Psoas muscle (tissue), 8 donors: ENCODE data around the gene TBX3. TPM values are rescaled to one million over a fixed set of nuclear protein-coding genes. Genes with fewer than 3 reads are reported as not detected.
A peak's percentile ranks its signal among the peaks of the same experiment; 100 is the strongest.

Source experiments
- ATAC-seq, 4 donors: fragments of 200-7000 bp; cut with Tn5 transposase; one replicate each; pipeline ENCODE4 v1.9.1; 2020; ENCODE audit warnings: moderate library complexity in 3 of 4, mild to moderate bottlenecking in 2 of 4
- DNase-seq, 2 donors: peaks; one replicate each; pipeline ENCODE4 v3.0.0-alpha.2; 2020
- H3K27ac ChIP-seq: fragments of 200-600 bp; one replicate; pipeline ENCODE4 v1.8.0; 2022
- H3K27me3 ChIP-seq, 3 donors: fragments of 200-600 bp in 1 of 3; one replicate each; pipeline versions ENCODE4 v1.6.1 to v1.8.0; 2013 to 2022; ENCODE audit warnings: low read length in 2 of 3, mild to moderate bottlenecking in 2 of 3, moderate library complexity in 1 of 3; ENCODE audit not compliant: insufficient read depth in 3 of 3
- H3K36me3 ChIP-seq, 2 donors: fragments of 200-600 bp in 1 of 2; one replicate each; pipeline versions ENCODE4 v1.6.1 to v1.8.0; 2013 to 2022; ENCODE audit warnings: low read depth in 1 of 2, mild to moderate bottlenecking in 1 of 2, moderate library complexity in 1 of 2; ENCODE audit not compliant: insufficient read depth in 1 of 2
- H3K4me1 ChIP-seq: fragments of 200-600 bp; one replicate; pipeline ENCODE4 v1.8.0; 2022
- H3K4me3 ChIP-seq: fragments of 200-600 bp; one replicate; pipeline ENCODE4 v1.8.0; 2022; ENCODE audit warnings: mild to moderate bottlenecking
- H3K9me3 ChIP-seq: fragments of 200-600 bp; one replicate; pipeline ENCODE4 v1.8.0; 2022
- WGBS, 3 donors: extraction: QIAGEN DNeasy Blood & Tissue Kit; methylation state at CpG; one replicate each; pipeline versions ENCODE4 v1.1.6 to v1.1.7; 2013; 5-methylcytosine and 5-hydroxymethylcytosine counted together
- intact Hi-C, 2 donors: fragments of 100-400 bp; cut with DNase I; formaldehyde crosslinking; loops; one replicate each; pipeline versions ENCODE4 v1.11.0 to v1.14.2; 2022
- polyA plus RNA-seq, 3 donors: library from polyadenylated mRNA; stranded (reverse); fragments of 200-250 nt; gene quantifications; one replicate each; pipeline ENCODE4 v1.2.3, GENCODE V29; 2013
- total RNA-seq, 4 donors: library from RNA; stranded (reverse); fragmentation: NEBNext Ultra II Directional in 2 of 4; extraction: Animal tissue kit (Norgen Biotek cat#: 25700) in 2 of 4; gene quantifications; one replicate each; pipeline versions ENCODE4 v1.2.1 to v1.2.4, GENCODE V29; 2021 to 2023
- TF ChIP-seq, protein P1 (sequence below): fragments of 200-600 bp; IDR thresholded peaks from one replicate; pipeline ENCODE4 v1.8.0; 2022; ENCODE audit warnings: antibody characterized with exemption
- donor health status: healthy with polysubstance abuse.
- donor health status: DM: no; HTN: no; CAD: no; lungs with moderate emphysema.
- donor health status: Bipolar disorder and iron deficiency.
- donor health status: healthy.
- donor health status: DM: yes; HTN: yes; CAD: no.
- donor health status: DM: no; HTN: no; CAD: no.
- donor health status: DM: no; HTN: no; CAD: no.
- donor health status: DM: yes; HTN: yes; CAD: no.

TBX3 gene
- total and polyA plus RNA-seq, 7 donors = 5.0 to 50.8 (median 15.3) TPM

DNA sequence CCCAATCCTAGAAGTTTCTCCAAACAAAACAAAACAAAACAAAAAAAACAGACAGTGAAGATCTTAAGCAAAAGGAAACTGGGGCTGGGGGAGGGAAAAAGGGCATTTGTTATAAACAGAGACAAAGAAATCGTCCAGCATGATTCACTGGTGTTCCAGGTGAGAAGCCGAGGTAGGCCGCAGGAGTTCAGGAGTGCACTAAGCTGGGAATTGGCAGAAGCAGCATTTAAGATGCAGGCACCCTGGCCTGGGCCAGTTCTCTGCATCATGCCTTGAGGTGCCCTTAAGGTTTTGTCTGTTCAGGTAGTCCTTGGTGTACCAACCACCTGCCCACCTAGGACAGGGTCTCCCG is 11.2 kb downstream of the TBX3 start:
- H3K4me3 ChIP-seq = no peak overlapping the region
- H3K27ac ChIP-seq = peak overlapping the region; percentile 30
- TF ChIP-seq, protein P1, sequence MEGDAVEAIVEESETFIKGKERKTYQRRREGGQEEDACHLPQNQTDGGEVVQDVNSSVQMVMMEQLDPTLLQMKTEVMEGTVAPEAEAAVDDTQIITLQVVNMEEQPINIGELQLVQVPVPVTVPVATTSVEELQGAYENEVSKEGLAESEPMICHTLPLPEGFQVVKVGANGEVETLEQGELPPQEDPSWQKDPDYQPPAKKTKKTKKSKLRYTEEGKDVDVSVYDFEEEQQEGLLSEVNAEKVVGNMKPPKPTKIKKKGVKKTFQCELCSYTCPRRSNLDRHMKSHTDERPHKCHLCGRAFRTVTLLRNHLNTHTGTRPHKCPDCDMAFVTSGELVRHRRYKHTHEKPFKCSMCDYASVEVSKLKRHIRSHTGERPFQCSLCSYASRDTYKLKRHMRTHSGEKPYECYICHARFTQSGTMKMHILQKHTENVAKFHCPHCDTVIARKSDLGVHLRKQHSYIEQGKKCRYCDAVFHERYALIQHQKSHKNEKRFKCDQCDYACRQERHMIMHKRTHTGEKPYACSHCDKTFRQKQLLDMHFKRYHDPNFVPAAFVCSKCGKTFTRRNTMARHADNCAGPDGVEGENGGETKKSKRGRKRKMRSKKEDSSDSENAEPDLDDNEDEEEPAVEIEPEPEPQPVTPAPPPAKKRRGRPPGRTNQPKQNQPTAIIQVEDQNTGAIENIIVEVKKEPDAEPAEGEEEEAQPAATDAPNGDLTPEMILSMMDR = no peak
- no peaks in the 10 kb centered on the region for H3K9me3 ChIP-seq
- 78 to 90% (median 80%) methylated on average over 4 of the region's 4 CpGs for WGBS, 3 donors
- ATAC-seq = no peak
- peaks cover 0 to 3% (median 0%) of the 10 kb centered on the region in 3 donors for H3K27me3 ChIP-seq
- no peaks in the 10 kb centered on the region for H3K4me1 ChIP-seq
- peaks cover 6 to 63% of the 10 kb centered on the region in 2 donors for H3K36me3 ChIP-seq
- DNase-seq = no peak
- intact Hi-C loops = loop anchor here in 1 of 2 donors (10.0 kb wide), 1 partner anchor 662 kb away; no protein-coding TSS in a partner anchor

DNA sequence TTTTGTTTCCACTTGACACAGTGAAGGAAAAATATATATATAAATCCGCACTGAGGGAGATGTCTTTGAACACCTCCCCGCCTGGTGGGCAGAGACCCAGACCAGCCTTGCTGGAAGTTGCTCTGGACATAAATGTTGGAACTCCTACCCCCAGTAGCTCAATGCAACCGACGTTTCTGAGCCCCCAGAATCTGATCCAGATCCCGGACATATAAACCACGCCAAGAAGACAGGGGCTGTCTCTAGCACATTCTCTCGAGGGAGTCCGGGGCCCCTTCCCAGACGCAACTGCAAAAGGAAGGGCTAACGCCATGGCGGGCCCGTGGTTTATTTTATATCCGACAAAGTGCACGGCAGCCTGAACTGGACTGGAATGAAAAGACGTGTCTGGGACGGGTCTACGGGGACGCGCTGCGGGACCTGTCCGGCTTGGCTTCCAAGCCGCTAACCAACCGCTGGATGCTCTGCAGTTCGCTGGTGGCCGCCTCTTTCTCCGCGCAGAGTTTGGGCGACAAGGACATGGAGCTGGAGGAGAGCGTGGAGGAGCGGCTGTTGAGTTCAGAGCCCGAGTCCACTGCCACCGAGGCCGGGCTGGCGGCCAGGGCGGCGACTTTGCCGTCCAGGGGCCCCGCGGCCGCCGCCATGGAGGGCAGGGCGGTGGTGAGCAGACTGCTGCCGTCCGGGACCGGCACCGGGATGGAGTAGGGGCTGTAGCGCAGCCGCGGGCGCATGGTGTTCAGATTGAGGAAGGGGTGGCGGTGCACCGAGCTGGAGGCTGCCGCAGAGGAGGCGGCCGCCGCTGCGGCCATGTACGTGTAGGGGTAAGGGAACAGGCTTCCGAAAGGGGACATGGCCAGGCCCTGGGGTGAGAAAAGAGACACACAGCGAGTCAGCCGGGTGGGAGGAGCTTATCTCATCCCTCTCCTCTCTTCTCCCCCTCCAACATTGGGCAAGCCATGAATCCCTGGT is 12.2 kb downstream of the TBX3 start:
- ATAC-seq = peak in 1 of 4 donors; percentile 41

GRCh38 chr12:114671066-114671442 is 12.9 kb downstream of the TBX3 start:
- peaks cover 5 to 20% (median 5%) of the 10 kb centered on the region in 3 donors for H3K27me3 ChIP-seq
- no peak overlapping the region for H3K4me3 ChIP-seq
- no peak overlapping the region for H3K27ac ChIP-seq
- no peak for ATAC-seq
- H3K36me3 ChIP-seq = peaks cover 3 to 46% of the 10 kb centered on the region in 2 donors
- intact Hi-C loops = loop anchor here in 1 of 2 donors (10.0 kb wide), 1 partner anchor 664 kb away; no protein-coding TSS in a partner anchor
- no peaks in the 10 kb centered on the region for H3K9me3 ChIP-seq
- H3K4me1 ChIP-seq = no peaks in the 10 kb centered on the region
- WGBS, 3 donors = 62 to 74% (median 71%) methylated on average over 4 of the region's 4 CpGs
- no peak for DNase-seq
- TF ChIP-seq, protein P1 = no peak

More for the DNA sequence above, 12.2 kb downstream of the TBX3 start:
- intact Hi-C loops = loop anchor here in 1 of 2 donors (10.0 kb wide), 1 partner anchor 663 kb away; no protein-coding TSS in a partner anchor
- Histone ChIP-seq H3K4me1 (no peaks in the 10 kb centered on the region), H3K27ac (peak overlapping the region; percentile 16), H3K9me3 (no peaks in the 10 kb centered on the region), H3K27me3 (peaks cover under 1 to 13% (median 3%) of the 10 kb centered on the region in 3 donors), H3K36me3 (peaks cover 6 to 53% of the 10 kb centered on the region in 2 donors), H3K4me3 (peak overlapping the region; percentile 16)
- TF ChIP-seq, protein P1 = no peak
- DNase-seq = peak in 1 of 2 donors; percentile 55
- WGBS, 3 donors = 71 to 75% (median 73%) methylated on average over 54 to 61 of the region's 61 CpGs

DNA sequence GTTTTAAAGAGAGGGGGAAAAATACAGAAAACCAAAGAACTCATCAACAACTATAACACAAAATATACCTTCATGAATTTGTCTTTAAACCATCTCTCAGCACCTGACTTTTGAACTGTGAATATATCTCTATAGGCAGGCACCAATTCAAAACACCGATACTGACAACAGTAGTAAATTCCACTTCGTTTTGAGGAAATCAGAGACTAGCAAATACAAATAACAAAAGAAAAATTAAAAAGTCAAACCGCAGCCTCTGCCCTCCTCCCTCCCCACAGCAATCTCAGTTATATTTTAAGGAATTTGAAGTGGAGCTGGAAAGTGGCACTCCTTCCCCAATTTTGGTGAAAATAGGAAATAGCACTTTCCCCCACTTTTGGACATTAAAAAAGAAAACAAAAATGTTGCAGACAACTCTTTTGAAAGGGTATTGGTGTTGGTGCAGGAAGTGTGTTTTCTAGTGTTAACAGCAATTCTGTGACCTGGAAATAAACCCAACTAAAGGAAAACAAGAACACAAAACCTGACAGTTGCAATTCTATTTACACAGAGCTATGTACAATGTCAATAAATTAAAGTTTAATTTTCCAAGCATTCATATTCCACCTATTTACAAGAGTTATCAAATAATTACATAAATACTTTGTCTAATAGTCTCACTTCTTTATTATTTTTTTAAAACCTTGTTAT is 13.5 kb downstream of the TBX3 start:
- Histone ChIP-seq H3K27me3 (peaks cover 5 to 26% (median 10%) of the 10 kb centered on the region in 3 donors), H3K27ac (no peak overlapping the region), H3K36me3 (peaks cover 3 to 41% of the 10 kb centered on the region in 2 donors), H3K4me3 (no peak overlapping the region), H3K4me1 (no peaks in the 10 kb centered on the region), H3K9me3 (no peaks in the 10 kb centered on the region)
- TF ChIP-seq, protein P1 = no peak
- DNase-seq (no peak), ATAC-seq (no peak)
- intact Hi-C loops = loop anchor here in 1 of 2 donors (10.0 kb wide), 1 partner anchor 664 kb away; no protein-coding TSS in a partner anchor
- WGBS, 3 donors = 69 to 89% (median 81%) methylated on average over 3 of the region's 3 CpGs
